ENCODE data around the gene MSANTD4.

GRCh38 chr11:106021967-106022794 is at the start of gene MSANTD4:
- TF ChIP-seq EZH2 (IDR thresholded peaks at IDR 0.05; ENCODE audit: low read length, unreplicated experiment), result no peak
- no peak for TF ChIP-seq CTCF (conservative IDR thresholded peaks at IDR 0.05; ENCODE audit: low read depth, low read length)
- no peak for TF ChIP-seq EZH2phosphoT487 (IDR thresholded peaks at IDR 0.05; ENCODE audit: borderline replicate concordance, low read length)
